ENCODE results near the gene TMEM151A.

GRCh38 chr11:66344550-66345315 lies 53.0 kb downstream of the TMEM151A start, which contains the start of gene BRMS1:
- TF ChIP-seq CTCF (conservative IDR thresholded peaks at IDR 0.05; ENCODE audit: low read length) (no peak), EZH2phosphoT487 (IDR thresholded peaks at IDR 0.05; ENCODE audit: borderline replicate concordance) (no peak)
